Fibroblast of the aortic adventitia (primary cell): ENCODE data around the gene DSG3. TPM values are rescaled to one million over a fixed set of nuclear protein-coding genes. Genes with fewer than 3 reads are reported as not detected.
A peak's percentile ranks its signal among the peaks of the same experiment; 100 is the strongest.
"Not testable (repeated sequence)": the region's sequence is repeated elsewhere in the genome, so short reads cannot be mapped to it uniquely, and the experiment has no call there.

Source experiments
- DNase-seq: peaks from one replicate; pipeline ENCODE4 v3.0.0-alpha.2; 2010; ENCODE audit warnings: low read depth
- H3K4me3 ChIP-seq: 2 replicates; pipeline ENCODE4 v1.5.1; 2011; ENCODE audit warnings: low read depth, mild to moderate bottlenecking, control low read depth, low read length, moderate library complexity
- total RNA-seq: library from RNA; depleted of rRNA; stranded (reverse); fragments of >200 nt; gene quantifications from 2 replicates; pipeline ENCODE4 v1.2.3, GENCODE V29; 2012; ENCODE audit warnings: low replicate concordance
- TF ChIP-seq, protein P1 (sequence below): IDR thresholded peaks from 2 replicates; pipeline ENCODE4 v1.5.1; 2011; ENCODE audit warnings: mild to moderate bottlenecking, low read length, control low read depth, inconsistent platforms; ENCODE audit not compliant: insufficient read depth

The DSG3 gene
- total RNA-seq, 1 donor: not detected

DNA sequence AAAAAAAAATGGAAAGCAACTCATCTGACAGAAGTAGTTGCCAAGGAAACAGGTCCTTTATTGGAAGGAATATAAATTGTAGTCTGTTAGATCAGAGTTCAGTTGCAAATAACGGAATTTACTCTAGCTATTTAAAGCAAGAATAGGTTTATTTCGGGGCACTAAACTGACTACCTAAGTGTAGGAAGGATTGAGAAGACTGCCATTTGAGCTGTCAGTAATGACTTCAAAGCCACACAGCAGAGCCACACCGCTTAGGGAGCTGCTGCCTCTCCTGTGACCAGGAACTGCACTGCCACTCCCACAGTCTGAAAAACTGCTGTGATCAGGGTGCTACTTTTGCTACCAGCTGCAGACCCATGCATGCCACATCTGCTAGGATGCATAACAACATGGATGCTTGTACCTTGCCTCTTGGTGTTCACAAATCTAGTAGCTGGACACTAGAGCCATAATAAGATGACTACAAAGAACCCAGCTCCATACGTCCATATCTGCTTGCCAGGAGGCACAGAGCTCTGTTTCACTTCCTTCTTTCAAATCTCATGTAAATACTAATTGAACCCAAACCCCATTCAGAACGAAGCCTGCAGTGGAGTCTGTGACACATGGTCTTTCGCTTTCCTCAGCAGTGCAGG lies 52.6 kb downstream of the DSG3 start:
- DNase-seq: no peak
- H3K4me3 ChIP-seq: no peak overlapping the region
- TF ChIP-seq, protein P1, sequence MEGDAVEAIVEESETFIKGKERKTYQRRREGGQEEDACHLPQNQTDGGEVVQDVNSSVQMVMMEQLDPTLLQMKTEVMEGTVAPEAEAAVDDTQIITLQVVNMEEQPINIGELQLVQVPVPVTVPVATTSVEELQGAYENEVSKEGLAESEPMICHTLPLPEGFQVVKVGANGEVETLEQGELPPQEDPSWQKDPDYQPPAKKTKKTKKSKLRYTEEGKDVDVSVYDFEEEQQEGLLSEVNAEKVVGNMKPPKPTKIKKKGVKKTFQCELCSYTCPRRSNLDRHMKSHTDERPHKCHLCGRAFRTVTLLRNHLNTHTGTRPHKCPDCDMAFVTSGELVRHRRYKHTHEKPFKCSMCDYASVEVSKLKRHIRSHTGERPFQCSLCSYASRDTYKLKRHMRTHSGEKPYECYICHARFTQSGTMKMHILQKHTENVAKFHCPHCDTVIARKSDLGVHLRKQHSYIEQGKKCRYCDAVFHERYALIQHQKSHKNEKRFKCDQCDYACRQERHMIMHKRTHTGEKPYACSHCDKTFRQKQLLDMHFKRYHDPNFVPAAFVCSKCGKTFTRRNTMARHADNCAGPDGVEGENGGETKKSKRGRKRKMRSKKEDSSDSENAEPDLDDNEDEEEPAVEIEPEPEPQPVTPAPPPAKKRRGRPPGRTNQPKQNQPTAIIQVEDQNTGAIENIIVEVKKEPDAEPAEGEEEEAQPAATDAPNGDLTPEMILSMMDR: no peak

DNA sequence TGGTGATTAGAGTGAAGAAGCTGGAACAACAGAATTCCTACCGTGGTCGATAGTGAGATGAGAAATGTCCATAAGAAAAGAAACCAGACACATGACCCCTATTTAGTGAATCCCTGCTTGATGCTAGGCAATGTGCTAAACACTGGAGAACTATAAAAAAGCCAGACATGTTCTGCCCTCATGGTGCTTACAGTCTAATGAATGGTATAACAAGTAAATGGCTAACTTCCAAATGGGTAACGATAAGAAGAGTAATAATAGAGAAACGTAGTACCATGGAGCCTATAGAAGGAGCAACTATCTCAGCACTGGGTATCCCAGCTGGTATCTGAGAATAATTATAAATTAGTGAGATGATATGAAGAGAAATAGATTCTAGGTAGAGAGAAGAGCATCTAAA lies 55.5 kb downstream of the DSG3 start:
- DNase-seq: no peak
- TF ChIP-seq, protein P1: no peak
- no peak overlapping the region for H3K4me3 ChIP-seq

DNA sequence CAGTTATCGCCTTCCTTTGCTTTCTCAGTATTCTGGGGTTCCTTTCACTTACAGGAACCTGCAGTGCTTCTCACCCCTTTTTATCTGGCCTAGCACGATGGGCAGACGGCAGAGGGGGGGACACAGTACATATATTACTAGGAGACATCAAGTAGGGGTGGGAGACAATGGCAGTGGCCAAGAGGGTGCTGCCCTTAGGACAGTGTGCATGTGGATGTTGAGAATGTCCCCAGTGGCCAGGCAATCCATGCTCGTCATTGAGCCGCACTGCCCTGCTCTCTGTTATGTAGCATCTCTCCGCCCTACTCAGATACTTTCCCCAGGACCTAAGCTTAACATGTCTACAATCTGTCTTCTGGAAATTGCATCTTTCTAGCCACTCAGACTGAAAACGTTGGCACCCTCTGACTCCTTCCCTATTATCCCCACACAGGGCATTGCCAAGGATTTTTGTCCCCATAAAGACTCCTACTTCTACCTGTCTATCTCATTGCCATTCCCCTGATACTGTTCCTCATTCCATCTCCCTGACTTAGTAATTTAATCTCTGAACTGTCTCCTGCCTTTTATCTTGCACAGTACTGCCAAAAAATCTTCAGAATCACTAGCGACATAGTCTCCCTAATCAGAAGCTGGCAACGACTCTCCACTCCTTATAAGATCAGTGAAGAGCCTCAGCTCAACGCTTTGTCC lies 57.1 kb downstream of the DSG3 start:
- no peak overlapping the region for H3K4me3 ChIP-seq
- DNase-seq: no peak
- TF ChIP-seq, protein P1: no peak

DNA sequence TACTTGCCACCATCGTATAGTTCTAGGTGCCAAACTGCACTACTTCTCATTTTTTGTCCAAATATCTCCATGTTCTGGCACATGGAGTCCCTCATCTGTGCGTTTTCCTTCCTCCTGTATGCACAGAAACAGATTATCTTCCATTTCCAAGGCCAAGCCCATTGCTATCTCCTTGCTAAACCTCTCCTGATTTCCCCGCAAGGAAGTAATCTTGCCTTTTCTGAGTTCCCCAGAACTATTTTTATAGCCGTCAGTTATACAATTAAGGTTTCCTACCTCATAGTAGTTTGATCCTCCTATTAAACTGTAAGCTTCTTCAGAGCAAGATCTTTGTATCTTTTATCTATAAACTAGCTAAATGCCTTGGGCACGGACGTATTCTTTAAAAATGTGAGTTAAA lies 57.6 kb downstream of the DSG3 start:
- H3K4me3 ChIP-seq: no peak overlapping the region
- TF ChIP-seq, protein P1: no peak
- DNase-seq: no peak

DNA sequence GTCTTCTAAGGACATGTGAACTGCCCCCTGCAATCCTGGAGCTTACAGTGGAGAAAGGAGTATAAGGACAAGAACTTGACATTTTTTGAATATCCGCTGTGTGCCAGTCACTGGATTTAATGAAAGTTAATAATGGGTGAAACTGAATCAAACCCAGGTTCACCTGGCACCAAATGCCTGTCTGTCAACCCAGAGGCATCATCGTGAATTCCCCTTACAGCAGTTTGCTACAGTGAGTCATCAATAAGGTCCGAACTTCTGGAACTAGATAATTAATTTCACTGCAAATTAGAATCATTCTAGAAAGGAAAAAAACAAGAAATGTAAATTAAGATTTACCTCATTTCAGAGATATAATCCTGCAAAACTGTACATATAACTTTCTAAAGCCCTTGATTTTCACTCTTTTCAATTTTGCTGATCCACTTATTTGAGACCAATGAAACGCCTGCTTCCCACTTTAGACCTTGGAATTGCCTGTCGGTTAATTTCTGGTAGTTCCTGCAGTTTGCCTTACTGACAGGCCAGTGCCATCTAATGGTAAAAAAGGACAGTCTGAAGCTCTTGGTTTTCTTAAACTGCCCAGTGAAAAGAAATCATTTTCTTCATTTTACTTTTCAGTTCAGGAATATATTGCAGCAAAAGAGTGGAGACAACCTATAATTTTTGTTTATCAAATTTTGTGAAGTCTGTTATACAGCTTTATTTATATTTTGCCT lies 58.6 kb downstream of the DSG3 start:
- TF ChIP-seq, protein P1: peak; percentile 39
- DNase-seq: peak; percentile 36
- no peak overlapping the region for H3K4me3 ChIP-seq

DNA sequence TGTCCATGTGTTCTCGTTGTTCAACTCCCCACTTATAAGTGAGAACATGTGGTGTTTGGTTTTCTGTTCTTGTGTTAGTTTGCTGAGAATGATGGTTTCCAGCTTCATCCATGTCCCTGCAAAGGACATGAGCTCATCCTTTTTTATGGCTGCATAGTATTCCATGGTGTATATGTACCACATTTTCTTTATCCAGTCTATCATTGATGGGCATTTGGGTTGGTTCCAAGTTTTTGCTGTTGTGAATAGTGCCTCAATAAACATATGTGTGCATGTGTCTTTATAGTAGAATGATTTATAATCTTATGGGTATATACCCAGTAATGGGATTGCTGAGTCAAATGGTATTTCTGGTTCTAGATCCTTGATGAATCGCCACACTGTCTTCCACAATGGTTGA lies 59.6 kb downstream of the DSG3 start:
- DNase-seq, H3K4me3 ChIP-seq: not testable (repeated sequence)

DNA sequence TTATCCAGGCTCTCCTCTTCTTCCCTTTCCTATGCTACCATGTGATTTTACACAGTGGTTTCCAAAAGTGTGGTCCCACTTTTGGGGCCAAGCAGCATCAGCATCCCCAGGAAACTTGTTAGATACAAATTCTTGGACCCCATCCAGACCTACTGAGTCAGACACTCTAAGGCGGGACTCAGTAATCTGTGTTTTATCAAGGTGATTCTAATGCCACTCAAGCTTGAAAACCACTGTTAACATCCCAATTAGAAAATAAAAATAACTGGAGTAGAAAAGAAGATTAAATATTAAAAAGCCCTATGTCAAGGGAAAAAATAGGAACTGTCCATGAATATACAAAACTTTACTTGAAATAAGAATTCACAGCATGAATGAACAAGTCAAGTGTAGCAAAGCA lies 61.2 kb downstream of the DSG3 start:
- TF ChIP-seq, protein P1: no peak
- DNase-seq: no peak
- H3K4me3 ChIP-seq: no peak overlapping the region
